ENCODE results near the gene VKORC1L1.
"Not testable (repeated sequence)": the region's sequence is repeated elsewhere in the genome, so short reads cannot be mapped to it uniquely, and the experiment has no call there.

The VKORC1L1 gene

DNA sequence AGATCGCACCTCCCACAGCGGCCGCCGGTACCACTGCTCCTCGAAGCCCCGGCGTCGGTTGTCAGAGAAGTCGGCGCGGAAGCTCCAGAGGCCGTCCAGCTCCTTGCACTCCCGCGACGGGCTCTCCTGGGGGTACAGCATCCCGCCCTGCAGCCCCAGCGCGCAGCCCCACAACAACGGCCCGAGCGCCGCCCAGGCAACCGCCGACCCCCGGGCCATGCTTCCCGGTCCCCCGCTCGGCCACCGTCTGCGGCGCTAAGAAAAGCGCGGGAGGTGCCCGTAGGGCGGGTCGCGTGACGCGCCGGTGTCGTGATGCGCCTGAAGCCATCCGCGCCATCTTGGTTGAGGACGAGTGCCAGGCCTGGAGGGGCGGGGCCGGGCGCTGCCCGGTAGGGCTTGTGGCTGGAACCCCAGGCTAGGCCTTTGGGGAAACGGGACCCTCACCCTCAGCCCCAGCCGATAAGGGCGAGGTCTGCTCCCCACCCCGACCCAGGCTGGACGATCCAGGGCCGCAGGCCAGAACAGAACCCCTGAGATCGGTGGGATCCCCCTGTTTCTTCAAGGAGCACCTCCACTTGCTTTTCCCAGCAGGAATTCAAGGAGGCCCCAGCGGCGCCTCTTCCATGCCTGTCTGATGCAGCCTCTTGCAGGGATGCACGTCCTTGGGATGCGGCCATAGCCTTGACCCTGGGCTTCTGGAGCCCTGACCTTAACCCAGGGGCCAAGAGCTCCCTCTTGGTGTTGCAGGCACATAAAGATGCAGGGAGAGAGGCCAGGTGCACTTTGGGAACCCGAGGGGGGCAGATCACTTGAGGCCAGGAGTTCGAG lies 109.3 kb downstream of the VKORC1L1 start, which contains the start of gene GUSB:
TSS of gene GUSB (minus strand) at position 249 of the 828 bp plus-strand sequence. CDS start at position 219, 30 bp downstream.
- H3K4me3 ChIP-seq (ENCODE audit: control insufficient read depth, low read depth, low read length): peak within 1 kb of the TSS; percentile 76
- peak; percentile 86 for DNase-seq (ENCODE audit: low read depth)
- no peak for TF ChIP-seq CTCF (conservative IDR thresholded peaks at IDR 0.05; ENCODE audit: control insufficient read depth, insufficient read depth, low read depth, low read length)

- TF ChIP-seq CTCF (conservative IDR thresholded peaks at IDR 0.05; ENCODE audit: control insufficient read depth, insufficient read depth, low read depth, low read length): no peak
- DNase-seq (ENCODE audit: low read depth): no peak
- H3K4me3 ChIP-seq (ENCODE audit: control insufficient read depth, low read depth, low read length): no peak overlapping the region
These were observed 111.2 kb downstream of the VKORC1L1 start for GRCh38 chr7:65983965-65984658.

- no peak overlapping the region for H3K4me3 ChIP-seq (ENCODE audit: control insufficient read depth, low read depth, low read length)
- TF ChIP-seq CTCF (conservative IDR thresholded peaks at IDR 0.05; ENCODE audit: control insufficient read depth, insufficient read depth, low read depth, low read length): no peak
- no peak for DNase-seq (ENCODE audit: low read depth)
These were observed 115.2 kb downstream of the VKORC1L1 start for GRCh38 chr7:65988084-65988483.

DNA sequence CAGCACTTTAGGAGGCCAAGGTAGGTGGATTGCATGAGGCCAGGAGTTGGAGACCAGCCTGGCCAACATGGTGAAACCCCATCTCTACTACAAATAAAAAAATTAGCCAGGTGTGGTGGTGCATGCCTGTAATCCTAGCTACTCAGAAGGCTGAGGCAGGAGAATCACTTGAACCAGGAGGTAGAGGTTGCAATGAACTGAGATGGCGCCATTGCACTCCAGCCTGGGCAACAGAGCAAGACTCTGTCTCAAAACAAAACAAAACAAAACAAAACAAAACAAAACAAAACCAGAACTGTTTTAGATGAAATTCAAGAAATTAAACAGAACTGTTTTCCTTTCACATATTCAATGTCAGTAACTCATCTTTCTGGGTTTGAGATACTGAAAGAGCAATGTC lies 115.6 kb downstream of the VKORC1L1 start:
- H3K4me3 ChIP-seq (ENCODE audit: control insufficient read depth, low read depth, low read length): not testable (repeated sequence)

DNA sequence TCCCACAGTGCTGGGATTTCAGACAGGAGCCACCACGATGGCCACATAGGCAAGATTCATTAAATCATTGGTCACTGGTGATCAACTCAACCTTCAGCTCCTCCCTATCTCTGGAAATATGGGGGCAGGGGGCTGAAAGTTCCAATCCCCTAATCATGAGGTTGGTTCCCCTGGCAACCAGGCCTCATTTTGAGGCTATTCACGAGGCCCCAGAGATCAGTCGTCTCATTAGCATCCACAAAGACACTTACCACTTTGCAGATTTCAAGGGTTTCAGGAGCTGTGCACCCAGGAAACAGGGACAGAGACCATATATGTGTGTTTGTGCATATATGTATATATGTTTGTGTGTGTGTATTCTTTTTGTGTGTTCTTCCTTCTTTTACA lies 116.8 kb downstream of the VKORC1L1 start:
- no peak for TF ChIP-seq CTCF (conservative IDR thresholded peaks at IDR 0.05; ENCODE audit: control insufficient read depth, insufficient read depth, low read depth, low read length)
- DNase-seq (ENCODE audit: low read depth): no peak
- H3K4me3 ChIP-seq (ENCODE audit: control insufficient read depth, low read depth, low read length): no peak overlapping the region

More for the DNA sequence above, 115.6 kb downstream of the VKORC1L1 start:
- DNase-seq (ENCODE audit: low read depth): not testable (repeated sequence)

GRCh38 chr7:65991829-65992228 lies 119.0 kb downstream of the VKORC1L1 start:
- not testable (repeated sequence) for H3K4me3 ChIP-seq (ENCODE audit: control insufficient read depth, low read depth, low read length); DNase-seq (ENCODE audit: low read depth)

- no peak for TF ChIP-seq CTCF (conservative IDR thresholded peaks at IDR 0.05; ENCODE audit: control insufficient read depth, insufficient read depth, low read depth, low read length)
- DNase-seq (ENCODE audit: low read depth): no peak
- H3K4me3 ChIP-seq (ENCODE audit: control insufficient read depth, low read depth, low read length): no peak overlapping the region
These were observed 119.7 kb downstream of the VKORC1L1 start for GRCh38 chr7:65992526-65992925.

GRCh38 chr7:65994984-65995383 lies 122.1 kb downstream of the VKORC1L1 start:
- DNase-seq (ENCODE audit: low read depth); H3K4me3 ChIP-seq (ENCODE audit: control insufficient read depth, low read depth, low read length): not testable (repeated sequence)

DNA sequence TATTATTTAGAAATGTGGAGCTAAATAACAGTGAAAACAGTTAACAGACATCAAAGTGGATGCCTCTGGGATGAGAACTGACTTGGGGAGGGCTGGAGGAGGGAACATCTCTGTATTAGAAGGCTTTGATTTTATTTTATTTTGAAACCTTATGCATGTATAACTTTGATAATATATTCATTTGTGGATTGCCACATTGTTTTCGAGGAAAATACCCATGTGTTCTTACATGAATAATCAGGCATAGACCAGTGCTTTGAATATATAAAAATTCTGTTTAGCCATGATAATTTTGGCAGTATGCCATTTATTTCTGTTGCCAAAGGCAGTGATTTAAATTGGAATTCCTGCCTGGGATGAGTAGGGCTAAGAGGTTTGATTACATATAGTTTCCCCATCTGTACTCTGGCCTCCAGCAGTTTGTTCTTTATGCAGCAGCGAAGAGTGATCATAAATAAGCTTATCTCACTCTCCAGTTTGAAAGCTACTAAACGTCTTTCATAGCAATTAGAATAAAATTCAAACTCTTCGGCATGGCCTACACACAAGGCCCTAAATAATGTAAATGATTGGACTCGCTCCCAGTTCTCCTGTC lies 128.0 kb downstream of the VKORC1L1 start:
- not testable (repeated sequence) for DNase-seq (ENCODE audit: low read depth); H3K4me3 ChIP-seq (ENCODE audit: control insufficient read depth, low read depth, low read length)

DNA sequence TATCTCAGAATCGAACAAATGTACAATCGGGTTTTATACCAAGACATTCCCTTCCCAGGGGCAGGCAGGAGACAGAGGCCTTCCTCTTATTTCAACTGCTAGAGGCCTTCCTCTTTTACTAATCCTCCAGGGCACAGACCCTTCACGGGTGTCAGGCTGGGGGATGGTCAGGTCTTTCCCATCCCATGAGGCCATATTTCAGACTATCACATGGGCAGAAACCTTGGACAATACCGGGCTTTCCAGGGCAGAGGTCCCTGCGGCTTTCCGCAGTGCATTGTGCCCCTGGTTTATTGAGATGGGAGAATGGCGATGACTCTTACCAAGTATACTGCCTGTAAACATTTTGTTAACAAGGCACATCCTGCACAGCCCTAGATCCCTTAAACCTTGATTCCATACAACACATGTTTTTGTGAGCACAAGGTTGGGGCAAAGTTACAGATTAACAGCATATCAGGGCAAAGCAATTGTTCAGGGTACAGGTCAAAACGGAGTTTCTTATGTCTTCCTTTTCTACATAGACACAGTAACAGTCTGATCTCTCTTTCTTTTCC lies 132.3 kb downstream of the VKORC1L1 start:
- not testable (repeated sequence) for DNase-seq (ENCODE audit: low read depth)

More for the DNA sequence above, 132.3 kb downstream of the VKORC1L1 start:
- H3K4me3 ChIP-seq (ENCODE audit: control insufficient read depth, low read depth, low read length): not testable (repeated sequence)

All from fibroblast of mammary gland (primary cell).